CD4-positive, alpha-beta T cell (primary cell): ENCODE measurements around the gene SACM1L. TPM values are rescaled to one million over a fixed set of nuclear protein-coding genes. Genes with fewer than 3 reads are reported as not detected.

ENCODE experiments used
- ATAC-seq: fragments of 200-7000 bp; cut with Tn5 transposase; one replicate; pipeline ENCODE4 v1.10.0; 2022; ENCODE audit warnings: mild to moderate bottlenecking; ENCODE audit not compliant: poor library complexity
- CTCF ChIA-PET: fragments of 350-600 bp; sonication (Branson Sonifier 250); formaldehyde crosslinking; loops from one replicate; lab custom pipeline; 2021; ENCODE audit warnings: antibody characterized with exemption, inconsistent platforms; lab: Charles Lee
- POLR2A ChIA-PET: fragments of 350-600 bp; sonication (Branson Sonifier 250); formaldehyde crosslinking; loops from one replicate; lab custom pipeline; 2021; ENCODE audit warnings: antibody characterized with exemption, inconsistent platforms; lab: Charles Lee
- DNase-seq, 14 experiments: peaks; one replicate each; pipeline ENCODE4 v3.0.0-alpha.2; 2013 to 2020; ENCODE audit warnings: mixed read lengths in 2 of 14
- H3K27ac ChIP-seq, 2 donors: one replicate each; pipeline versions ENCODE4 v1.5.1 to v1.7.0; 2013; ENCODE audit warnings: low read length in 2 of 2, low read depth in 1 of 2, mild to moderate bottlenecking in 1 of 2
- H3K27me3 ChIP-seq, 2 experiments: 1 replicate in 1 of 2; 2 replicates in 1 of 2; pipeline versions ENCODE4 v1.6.1 to v1.7.0; 2013; ENCODE audit warnings: low read length in 2 of 2, control low read depth in 1 of 2, mild to moderate bottlenecking in 1 of 2, moderate library complexity in 1 of 2; ENCODE audit not compliant: insufficient read depth in 2 of 2, control insufficient read depth in 1 of 2
- H3K36me3 ChIP-seq: one replicate; pipeline ENCODE4 v1.6.1; 2013; ENCODE audit warnings: low read length, control low read depth; ENCODE audit not compliant: insufficient read depth
- H3K4me1 ChIP-seq: one replicate; pipeline ENCODE4 v1.6.1; 2013; ENCODE audit warnings: low read length, control low read depth; ENCODE audit not compliant: insufficient read depth
- H3K4me3 ChIP-seq: one replicate; pipeline ENCODE4 v1.5.1; 2013; ENCODE audit warnings: mild to moderate bottlenecking, low read length, moderate library complexity
- H3K9me3 ChIP-seq, 2 experiments: 1 replicate in 1 of 2; 2 replicates in 1 of 2; pipeline versions ENCODE4 v1.6.1 to v1.7.0; 2013; ENCODE audit warnings: low read length in 2 of 2, mild to moderate bottlenecking in 2 of 2, control low read depth in 1 of 2, moderate library complexity in 1 of 2; ENCODE audit not compliant: control insufficient read depth in 1 of 2, insufficient read depth in 1 of 2
- H3K27ac Mint-ChIP-seq: one replicate; pipeline ENCODE4 v1.8.0; 2020; ENCODE audit warnings: mixed read lengths
- H3K27me3 Mint-ChIP-seq: one replicate; pipeline ENCODE4 v1.8.0; 2021; ENCODE audit warnings: mixed read lengths
- H3K36me3 Mint-ChIP-seq: one replicate; pipeline ENCODE4 v1.8.0; 2021; ENCODE audit warnings: low read depth, mixed read lengths
- H3K4me1 Mint-ChIP-seq: one replicate; pipeline ENCODE4 v1.8.0; 2021; ENCODE audit warnings: low read depth, mixed read lengths
- H3K4me3 Mint-ChIP-seq: one replicate; pipeline ENCODE4 v1.8.0; 2020; ENCODE audit warnings: mild to moderate bottlenecking, mixed read lengths
- H3K9me3 Mint-ChIP-seq: one replicate; pipeline ENCODE4 v1.8.0; 2020; ENCODE audit warnings: mixed read lengths
- intact Hi-C, 2 experiments: fragments of 100-400 bp; cut with DNase I in 1 of 2; cut with micrococcal nuclease in 1 of 2; formaldehyde crosslinking; loops; one replicate each; pipeline versions ENCODE4 v1.15.1 to v1.9.0; 2023 to 2025; cut with DNase I, micrococcal nuclease
- polyA plus RNA-seq, 2 donors: library from polyadenylated mRNA; unstranded; fragments of 120-200 nt; gene quantifications; one replicate each; pipeline ENCODE4 v1.2.1, GENCODE V29; 2013
- total RNA-seq, 174 experiments: library from RNA in 2 of 174; stranded (reverse) in 2 of 174; gene quantifications; one replicate each; pipeline ENCODE4 v1.2.3 and lab custom pipeline; 2021 to 2026
- TF ChIP-seq, protein P1 (sequence below): fragments of 200-600 bp; IDR thresholded peaks from one replicate; pipeline ENCODE4 v1.8.0; 2022; ENCODE audit warnings: antibody characterized with exemption, mild to moderate bottlenecking

SACM1L gene, protein sequence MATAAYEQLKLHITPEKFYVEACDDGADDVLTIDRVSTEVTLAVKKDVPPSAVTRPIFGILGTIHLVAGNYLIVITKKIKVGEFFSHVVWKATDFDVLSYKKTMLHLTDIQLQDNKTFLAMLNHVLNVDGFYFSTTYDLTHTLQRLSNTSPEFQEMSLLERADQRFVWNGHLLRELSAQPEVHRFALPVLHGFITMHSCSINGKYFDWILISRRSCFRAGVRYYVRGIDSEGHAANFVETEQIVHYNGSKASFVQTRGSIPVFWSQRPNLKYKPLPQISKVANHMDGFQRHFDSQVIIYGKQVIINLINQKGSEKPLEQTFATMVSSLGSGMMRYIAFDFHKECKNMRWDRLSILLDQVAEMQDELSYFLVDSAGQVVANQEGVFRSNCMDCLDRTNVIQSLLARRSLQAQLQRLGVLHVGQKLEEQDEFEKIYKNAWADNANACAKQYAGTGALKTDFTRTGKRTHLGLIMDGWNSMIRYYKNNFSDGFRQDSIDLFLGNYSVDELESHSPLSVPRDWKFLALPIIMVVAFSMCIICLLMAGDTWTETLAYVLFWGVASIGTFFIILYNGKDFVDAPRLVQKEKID
- total RNA-seq (10 to 100 TPM; 41.9 to 44.3 TPM), total RNA-seq (lab: John Stamatoyannopoulos, UW) (50.6 to 201 (median 118) reads per million in 172 experiments)
- 67.1 TPM for polyA plus RNA-seq (2013, experiment 1 of 2)
- polyA plus RNA-seq (2013, experiment 2 of 2), result 71.1 TPM

DNA sequence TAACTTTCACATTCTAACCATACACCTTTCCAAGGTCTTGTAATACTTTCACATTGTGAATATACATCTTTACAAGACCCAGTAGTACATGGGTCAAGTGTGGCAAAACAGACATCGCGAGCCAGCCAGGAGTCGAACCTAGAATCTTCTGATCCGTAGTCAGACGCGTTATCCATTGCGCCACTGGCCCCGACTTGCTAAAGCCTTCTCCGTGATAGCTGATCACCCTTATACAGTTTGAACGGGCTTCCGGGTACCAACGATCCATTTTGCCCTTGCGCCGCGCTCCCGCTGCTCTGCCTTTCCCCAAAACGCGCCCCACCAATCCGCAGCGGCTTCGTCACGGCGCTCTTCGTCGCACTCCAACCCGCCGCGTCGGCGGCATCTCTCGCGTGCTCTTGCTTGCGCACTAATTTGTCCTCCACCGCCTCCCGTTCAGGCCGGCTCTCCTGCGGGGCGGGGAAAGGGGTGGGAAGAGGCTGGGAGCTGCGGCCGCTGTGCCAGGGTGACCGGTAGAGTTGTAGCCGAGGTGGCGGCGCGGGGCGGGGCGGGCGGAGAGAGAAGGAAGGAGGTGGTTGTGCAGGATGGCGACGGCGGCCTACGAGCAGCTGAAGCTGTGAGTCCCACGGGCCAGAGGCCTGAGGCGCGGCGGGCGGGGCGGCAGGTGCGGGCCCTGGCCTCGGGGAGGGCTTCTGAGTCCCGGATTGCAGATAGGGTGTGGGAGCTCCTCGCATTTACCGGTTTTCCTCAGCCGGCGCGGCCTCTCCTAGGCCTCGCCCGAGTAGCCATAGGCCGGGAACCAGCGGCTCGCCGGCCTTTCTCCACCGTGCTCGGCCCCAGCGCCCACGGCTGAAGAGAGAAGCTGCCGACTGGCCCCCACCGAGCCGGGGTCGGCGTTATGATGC is at the start of gene SACM1L:
SACM1L (plus strand) TSS at position 515 of the 905 bp plus-strand sequence; CDS start at position 585, 70 bp downstream.
- peak; percentile 88 to 99 (median 93) for DNase-seq
- Histone ChIP-seq H3K9me3 (no peaks in the 10 kb centered on the region), H3K4me3 (peak within 1 kb of the TSS; percentile 81), H3K27me3 (no peaks in the 10 kb centered on the region), H3K36me3 (peaks cover 19% of the 10 kb centered on the region), H3K27ac (peak within 1 kb of the TSS; percentile 90 to 91), H3K4me1 (peaks cover 39% of the 10 kb centered on the region)
- ChIA-PET POLR2A (interaction anchor here (0.6 to 4.2 kb wide), 21 partner anchors 11 to 1824 kb away, joined by 3 to 26 read pairs (median 3); partner anchors contain the start of genes LIMD1 and TCAIM), CTCF (interaction anchor here (2.1 to 3.6 kb wide), 2 partner anchors 29 to 33 kb away, joined by 8 to 27 read pairs; no protein-coding TSS in a partner anchor)
- Mint-ChIP-seq H3K36me3 (peaks cover 56% of the 10 kb centered on the region), H3K4me1 (peaks cover 69% of the 10 kb centered on the region), H3K27me3 (peaks cover 7% of the 10 kb centered on the region), H3K4me3 (peak within 1 kb of the TSS; percentile 94), H3K9me3 (peaks cover 2% of the 10 kb centered on the region), H3K27ac (peak within 1 kb of the TSS; percentile 99)
- intact Hi-C loops, result loop anchor here in 1 of 2 experiments (1.0 kb wide), 1 partner anchor 24 kb away; no protein-coding TSS in a partner anchor
- ATAC-seq, result peak; percentile 85
- TF ChIP-seq, protein P1, sequence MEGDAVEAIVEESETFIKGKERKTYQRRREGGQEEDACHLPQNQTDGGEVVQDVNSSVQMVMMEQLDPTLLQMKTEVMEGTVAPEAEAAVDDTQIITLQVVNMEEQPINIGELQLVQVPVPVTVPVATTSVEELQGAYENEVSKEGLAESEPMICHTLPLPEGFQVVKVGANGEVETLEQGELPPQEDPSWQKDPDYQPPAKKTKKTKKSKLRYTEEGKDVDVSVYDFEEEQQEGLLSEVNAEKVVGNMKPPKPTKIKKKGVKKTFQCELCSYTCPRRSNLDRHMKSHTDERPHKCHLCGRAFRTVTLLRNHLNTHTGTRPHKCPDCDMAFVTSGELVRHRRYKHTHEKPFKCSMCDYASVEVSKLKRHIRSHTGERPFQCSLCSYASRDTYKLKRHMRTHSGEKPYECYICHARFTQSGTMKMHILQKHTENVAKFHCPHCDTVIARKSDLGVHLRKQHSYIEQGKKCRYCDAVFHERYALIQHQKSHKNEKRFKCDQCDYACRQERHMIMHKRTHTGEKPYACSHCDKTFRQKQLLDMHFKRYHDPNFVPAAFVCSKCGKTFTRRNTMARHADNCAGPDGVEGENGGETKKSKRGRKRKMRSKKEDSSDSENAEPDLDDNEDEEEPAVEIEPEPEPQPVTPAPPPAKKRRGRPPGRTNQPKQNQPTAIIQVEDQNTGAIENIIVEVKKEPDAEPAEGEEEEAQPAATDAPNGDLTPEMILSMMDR, result no peak

DNA sequence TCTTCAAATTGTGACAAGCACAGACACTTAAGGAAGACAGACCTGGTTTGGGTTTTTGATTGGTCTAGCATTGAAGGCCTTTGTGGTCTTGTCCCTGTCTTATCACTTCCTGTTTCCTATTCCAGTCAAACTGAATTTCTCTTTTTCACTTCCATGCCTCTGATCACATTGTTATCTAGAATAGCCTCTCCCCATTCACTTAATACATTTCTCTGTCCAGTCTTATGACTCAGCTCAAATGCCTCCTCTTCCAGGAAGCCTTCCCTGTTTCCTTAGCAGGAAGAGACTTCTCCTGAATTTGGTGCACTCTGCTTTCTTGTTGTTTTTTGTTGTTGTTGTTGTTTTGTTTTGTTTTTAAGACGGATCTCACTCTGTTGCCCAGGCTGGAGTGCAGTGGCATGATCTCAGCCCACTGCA is 49.1 kb upstream of the SACM1L start:
- Mint-ChIP-seq H3K9me3 (no peaks in the 10 kb centered on the region), H3K4me3 (no peak overlapping the region), H3K4me1 (peaks cover 6% of the 10 kb centered on the region), H3K36me3 (peaks cover 63% of the 10 kb centered on the region), H3K27ac (no peak overlapping the region), H3K27me3 (no peaks in the 10 kb centered on the region)
- TF ChIP-seq, protein P1, result no peak
- intact Hi-C loops, result no loop called here
- no peak for ATAC-seq
- Histone ChIP-seq H3K9me3 (no peaks in the 10 kb centered on the region), H3K4me3 (no peak overlapping the region), H3K27me3 (no peaks in the 10 kb centered on the region), H3K4me1 (peaks cover 8% of the 10 kb centered on the region), H3K27ac (no peak overlapping the region), H3K36me3 (peaks cover 29% of the 10 kb centered on the region)
- ChIA-PET POLR2A (no interaction called here), CTCF (no interaction called here)
- DNase-seq, result no peak
